ENCODE results near the gene TMEM135.

TMEM135 gene

DNA sequence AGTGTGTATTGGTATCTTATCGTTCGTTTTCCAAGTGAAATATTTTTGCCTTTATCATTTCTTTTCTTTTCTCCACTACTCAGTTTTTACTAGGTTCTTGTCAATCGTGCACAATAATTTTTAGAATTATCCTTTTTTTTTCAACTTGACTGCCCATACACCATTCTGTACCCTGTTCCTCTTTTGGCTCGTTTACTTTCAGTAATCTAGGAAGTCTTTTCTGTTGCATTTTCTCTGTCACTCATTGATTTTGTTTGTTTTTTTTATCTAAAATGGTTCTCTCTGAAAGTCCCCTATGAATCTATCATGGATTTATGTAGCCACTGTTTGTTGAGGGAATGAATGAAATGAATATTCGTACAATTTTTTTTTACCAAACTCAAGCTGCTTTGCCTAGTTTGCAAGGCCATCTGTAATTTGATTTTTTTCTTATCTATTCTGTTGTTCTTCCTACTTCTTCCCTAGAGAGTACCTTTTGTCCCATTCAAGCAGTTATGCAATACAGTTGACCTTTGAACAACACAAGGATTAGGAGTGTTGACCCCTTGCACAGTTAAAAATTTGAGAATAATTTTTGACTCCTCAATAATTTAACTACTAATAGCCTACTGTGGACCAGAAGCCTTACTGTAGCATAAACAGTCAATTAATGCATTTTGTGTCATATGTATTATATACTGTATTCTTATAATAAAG, 166.3 kb downstream of the TMEM135 start:
- DNase-seq, result no peak

DNA sequence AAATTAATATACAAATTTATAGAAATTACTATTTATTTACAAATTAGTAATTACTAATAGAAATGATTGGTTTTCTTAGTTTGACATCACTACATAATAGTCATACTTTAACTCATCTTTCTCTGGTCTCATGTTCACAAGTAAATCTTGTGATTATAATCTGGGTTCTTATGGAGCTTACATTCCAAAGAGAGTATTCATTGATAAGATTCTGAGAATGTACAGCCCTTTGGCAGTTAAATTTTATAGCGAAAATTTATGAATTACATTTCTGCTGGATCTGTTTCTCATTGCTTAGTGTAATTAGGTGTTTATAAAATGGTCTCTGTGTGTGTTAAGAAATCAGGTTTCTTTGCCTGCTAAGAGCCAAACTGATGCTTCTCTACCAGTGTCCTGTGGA, 175.2 kb downstream of the TMEM135 start:
- DNase-seq, result no peak

DNA sequence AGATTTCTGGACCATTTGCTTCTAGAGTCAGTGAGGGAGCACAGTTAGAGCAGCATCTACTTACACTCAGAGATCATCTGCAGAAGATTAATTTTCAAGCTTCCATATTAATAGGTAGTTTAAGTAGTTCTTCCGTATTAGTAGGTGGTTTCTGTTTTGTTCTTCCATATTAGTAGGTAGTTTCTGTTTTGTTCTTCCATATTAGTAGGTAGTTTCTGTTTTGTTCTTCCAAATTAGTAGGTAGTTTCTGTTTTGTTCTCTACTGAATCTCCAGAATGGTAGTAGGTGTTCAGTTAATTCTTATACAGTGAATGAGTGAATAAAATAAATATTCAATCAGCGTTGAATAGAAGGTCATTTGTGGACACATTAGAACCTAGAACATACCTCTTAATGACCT, 175.7 kb downstream of the TMEM135 start:
- peak; percentile 2 for DNase-seq

DNA sequence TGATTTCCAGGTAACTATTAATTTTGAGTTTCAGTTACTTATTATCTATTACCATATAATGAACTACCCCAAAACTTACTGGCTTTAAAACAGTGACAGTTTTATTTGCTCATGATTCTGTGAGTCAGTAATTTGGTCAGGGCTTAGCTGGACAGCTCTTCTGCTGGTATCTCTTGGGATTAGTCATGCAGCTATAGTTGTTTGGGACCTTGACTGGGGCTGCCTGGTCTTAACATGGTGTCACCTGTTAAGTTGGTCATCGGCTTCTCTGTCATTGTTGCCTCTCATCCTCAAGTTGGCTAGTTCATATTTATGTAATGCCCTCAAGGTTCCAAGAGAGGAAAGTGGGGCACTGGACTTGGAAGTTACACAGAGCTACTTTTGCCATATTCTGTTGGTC, 177.5 kb downstream of the TMEM135 start:
- no peak for DNase-seq

GRCh38 chr11:87219266-87219665, 181.5 kb downstream of the TMEM135 start:
- peak; percentile 10 for DNase-seq

DNA sequence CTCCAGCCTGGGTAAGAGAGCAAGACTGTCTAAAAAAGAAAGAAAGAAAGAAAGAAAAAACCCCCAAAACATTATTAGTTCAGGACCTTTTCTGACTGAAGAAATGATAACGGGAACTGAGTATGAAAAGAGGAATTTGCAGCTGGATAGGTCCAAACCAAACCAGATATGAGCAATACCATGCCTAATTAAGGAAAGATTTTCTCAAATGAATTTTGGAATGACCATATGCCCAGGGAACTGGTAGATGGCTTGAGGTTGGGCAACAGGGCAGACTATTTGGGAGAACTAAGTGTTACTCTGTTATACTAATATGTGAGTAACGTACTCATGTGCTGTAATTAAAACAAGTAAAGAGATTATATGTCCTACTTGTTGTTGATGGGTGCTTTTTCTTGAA, 186.1 kb downstream of the TMEM135 start:
- DNase-seq, result no peak

- DNase-seq, result no peak
Measured at GRCh38 chr11:87224486-87224885, 186.8 kb downstream of the TMEM135 start.

DNA sequence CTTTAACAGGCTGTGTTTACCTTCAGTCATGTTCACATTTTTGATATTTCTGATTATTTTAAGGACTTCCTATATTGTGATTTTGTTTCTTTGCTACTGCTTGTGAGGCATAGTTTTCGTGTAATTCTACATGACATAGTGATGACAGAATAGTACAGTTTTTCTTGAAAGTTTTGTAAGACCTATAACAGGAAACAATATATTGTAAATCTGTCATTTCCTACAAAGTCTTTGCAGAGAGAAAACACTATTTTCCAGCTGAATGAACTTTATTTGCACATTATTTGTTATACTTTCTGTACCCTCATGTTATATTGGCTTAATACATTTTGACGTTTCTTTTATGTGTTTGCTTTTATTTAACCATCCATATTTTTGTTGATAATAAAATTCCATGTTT, 191.1 kb downstream of the TMEM135 start:
- no peak for DNase-seq

- DNase-seq, result no peak
Measured at GRCh38 chr11:87230995-87231394, 193.3 kb downstream of the TMEM135 start.

DNA sequence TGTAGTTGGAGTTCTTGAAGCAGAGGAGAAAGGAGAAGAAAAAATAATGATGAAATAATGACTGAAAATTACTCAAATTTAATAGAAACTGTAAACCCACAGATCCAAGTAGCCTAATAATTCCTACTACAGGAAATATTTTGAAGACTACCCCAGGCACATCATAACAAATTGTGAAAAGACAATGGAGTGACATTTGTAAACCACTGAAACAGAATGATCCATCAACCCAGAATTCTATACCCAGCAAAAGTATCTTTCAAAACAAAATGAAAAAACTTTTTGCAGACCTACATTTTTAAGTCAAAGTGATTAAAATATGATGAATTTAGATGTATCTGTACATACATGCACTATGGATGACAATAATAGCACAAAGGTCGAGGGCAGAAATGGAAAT, 194.6 kb downstream of the TMEM135 start:
- no peak for DNase-seq

DNA sequence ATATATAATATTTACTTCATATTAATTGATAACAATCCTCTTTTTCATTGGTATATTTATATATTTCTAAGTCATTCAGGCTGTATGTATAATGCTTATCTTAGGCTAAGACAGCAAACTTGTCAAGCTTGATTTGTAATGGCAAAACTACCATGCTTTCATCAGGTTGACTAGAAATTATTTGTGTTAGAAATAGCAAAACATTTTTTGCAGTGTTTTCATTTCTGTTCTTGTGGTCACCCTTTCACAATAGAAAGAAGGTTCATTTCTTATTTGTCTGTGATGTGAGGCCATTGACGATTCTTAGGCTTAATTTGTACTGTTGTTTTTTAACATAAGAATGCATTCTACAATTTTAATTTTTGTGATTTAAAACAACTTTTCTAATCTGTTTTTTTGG, 197.6 kb downstream of the TMEM135 start:
- DNase-seq, result no peak

DNA sequence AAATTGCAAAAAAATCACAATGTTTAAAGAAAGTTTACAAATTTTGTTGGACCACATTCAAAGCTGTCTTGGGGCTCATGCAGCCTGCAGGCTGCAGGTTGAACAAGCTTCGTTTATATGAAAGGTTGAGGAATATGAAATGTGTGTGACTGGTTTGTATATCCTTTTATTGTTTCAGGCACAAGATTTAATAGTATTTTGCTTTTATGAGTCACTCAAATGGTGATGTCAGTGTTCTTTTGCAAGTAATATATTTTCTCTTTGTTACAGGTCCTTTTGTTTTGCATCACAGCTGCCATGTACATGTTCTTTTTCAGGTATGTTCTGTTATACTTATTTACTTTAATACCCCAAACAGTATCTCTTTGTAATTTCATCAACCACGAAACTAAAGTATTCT, 198.6 kb downstream of the TMEM135 start:
- no peak for DNase-seq

DNA sequence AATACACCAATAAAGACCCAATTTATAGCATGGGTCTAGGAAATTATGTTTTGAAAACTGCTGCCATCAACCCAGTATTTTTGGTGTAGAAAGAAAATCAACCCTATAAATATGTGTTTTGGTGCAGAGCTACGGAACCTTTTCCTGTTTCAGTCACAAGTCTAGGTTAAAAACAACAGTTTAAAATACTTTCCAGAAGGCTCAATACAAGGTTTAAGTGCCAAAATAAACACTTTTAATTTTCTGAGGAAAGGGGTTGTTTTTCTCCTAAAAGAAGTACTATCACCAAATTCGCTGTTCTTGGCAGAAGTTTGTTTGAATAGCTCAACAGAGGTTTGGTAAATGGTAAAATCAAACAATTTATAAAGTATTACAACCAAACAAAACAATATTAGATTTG, 201.3 kb downstream of the TMEM135 start:
- no peak for DNase-seq

DNA sequence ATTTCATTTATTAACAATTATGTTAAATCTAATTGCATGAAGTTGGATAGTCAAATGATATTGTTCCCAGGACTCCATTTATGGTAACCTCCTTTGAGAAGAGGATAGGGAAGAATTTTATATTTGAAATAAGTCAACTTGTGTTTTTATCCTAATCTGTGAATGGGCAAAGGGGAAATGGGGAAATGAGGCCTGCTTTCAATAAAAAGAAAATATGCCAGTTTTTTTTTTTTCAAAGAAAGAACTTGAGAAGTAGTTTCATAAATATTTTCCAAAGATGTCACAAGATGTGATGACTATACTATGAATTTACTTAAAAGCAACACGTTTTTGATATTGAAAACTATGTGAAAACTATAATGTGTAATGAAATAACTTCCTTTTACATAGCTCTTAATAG, 201.8 kb downstream of the TMEM135 start:
- DNase-seq, result no peak

DNA sequence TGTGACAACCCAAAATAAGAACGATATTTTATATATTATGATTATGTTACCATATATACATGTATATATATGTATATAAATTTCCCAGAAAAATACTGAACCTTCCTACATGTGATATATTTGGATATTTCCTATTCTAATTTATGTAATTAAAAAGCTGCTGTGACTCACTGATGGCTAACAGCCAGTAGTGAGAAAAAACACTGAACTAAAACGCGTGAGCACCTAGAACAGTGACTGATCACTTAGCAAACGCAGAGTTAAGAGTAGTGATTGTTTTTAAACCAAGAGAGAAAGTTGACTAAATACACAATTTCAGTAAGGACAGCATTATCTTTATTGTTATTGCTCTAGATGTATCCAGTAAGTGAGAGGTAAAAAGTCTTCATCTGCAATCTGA, 213.8 kb downstream of the TMEM135 start:
- no peak for DNase-seq

DNA sequence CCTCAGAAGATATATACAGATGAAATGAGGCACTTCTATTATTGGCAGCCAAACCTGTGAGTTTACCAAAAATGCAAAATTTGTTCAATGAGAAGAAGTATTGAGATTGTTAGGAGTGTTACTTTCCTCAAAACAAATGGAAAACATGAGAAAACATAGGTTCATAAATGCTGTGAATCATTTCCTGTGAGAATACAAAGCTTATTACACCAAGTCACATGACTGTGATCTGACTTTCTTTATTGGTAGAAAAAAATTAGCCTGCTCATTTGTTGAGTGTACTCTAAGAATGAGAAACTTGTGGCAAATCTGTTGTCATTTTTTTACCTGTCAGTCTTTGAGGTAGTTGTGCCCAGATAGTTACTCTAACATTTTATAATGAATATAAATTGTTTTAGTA, 215.1 kb downstream of the TMEM135 start:
- DNase-seq, result no peak

DNA sequence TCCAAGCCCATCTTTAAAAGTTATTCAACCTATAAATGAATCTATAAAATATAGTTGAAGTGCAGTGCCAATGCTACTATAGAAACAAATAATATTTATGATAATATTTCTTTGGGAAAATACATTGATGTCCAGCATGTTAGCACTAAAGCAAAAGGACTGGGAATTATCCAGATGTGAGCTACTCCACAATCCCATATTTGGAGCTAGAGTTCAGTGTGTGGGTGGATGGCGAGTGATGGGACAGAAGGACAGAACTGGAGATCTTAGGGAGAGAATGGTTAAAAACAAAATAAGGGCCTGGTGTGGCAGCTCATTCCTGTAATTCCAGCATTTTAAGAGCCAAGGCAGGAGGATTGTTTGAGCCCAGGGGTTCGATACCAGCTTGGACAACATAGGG, 216.8 kb downstream of the TMEM135 start:
- DNase-seq, result no peak

DNA sequence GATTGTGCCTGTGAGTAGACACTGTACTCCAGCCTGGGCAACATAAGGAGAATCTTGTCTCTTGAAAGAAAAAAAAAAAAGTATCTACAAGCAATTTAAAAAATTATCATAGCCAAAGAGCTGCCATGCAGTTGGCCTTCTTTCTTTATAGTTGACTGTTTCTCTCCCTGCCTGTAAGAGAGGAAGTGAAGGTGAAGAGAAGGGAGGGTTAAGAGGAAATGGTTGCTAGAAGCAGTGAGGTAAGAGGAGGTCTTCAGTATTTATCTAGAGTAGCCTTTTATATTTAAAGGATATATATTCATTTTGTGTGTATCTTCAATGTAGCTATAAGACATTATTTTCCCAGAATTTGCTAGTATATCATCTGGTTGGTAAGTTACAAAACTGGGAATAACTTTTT, 217.9 kb downstream of the TMEM135 start:
- DNase-seq, result no peak

DNA sequence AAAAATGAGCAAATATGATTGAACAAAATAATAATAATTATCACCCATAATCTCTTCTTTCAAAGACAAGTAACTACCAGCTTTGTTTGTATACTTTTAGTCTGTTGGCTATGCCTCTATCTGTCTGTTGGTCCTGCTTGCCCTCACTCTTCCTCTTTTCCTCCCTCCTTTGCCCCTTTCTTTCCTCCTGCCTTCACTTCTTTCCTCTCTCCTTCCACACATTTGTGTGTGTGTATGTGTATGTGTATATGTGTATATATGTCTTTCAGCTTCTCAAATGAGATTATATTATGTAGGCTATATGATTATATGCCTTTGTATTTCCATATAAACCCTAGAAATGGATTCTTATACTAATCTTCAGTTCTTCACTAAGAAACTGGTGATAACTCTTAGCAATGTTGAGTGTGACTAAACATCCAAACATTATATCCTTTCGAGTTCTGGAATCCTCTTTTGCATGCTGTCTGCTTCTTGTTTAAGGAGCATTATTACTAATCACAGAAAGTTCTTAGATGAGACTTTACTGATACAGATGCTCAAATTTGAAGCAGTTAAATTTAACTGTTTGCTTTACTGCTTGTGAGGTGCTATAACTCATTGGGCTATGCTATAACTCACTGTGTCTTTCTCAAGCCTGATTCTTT, 219.1 kb downstream of the TMEM135 start:
- no peak for DNase-seq

DNA sequence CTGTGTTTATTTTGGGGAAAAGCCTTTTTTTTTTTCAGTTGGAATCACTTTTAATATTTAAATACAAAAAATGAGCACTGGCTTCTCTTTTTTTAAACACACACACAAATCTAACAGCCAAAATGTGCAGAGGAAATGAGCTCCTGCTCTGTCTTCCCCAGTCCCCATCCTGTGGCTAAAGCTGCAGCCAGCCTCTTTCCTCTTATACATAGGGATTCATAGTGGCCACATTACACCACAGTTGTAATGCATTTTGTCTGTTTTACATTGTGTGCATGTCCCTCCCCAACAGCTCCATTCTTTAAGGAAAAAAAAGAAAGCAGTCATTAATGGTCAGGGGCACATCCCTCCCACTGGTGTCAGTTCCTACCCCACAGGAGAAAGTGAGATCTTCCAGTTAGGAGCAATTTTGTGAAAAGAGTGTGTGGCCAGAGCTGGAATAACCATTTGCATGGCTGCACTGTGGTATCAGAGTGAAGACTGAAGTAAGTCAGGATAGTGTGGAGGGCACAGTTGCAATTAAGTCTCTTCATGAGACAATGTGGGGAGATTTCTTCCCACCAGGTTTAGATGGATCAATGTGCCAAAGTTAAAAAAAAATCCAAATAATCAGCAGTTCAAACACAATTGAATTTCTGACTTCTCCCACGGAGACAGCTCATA, 220.6 kb downstream of the TMEM135 start:
- DNase-seq, result no peak

DNA sequence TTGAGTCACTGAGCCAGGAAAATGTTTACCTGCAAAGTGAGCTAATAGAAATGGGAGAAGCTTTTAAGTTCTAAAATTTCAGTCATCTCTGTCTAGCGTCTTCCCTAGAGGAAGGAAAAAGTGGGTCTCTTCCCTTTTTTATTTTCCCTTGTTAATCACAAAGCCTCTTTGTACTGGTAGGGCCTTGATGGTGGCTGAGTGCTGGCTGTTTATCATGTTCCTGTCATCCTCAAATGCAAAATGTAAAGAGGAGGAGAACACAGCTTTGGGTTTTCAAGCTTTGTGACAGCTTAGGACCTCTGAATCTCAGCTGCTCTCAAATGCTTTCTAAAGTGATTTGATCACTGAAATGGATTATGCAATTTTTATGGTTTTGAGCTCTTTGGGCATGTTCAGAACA, 222.0 kb downstream of the TMEM135 start:
- no peak for DNase-seq

GRCh38 chr11:87260811-87261210, 223.1 kb downstream of the TMEM135 start:
- no peak for DNase-seq

GRCh38 chr11:87263264-87263838, 225.6 kb downstream of the TMEM135 start:
- DNase-seq, result no peak

DNA sequence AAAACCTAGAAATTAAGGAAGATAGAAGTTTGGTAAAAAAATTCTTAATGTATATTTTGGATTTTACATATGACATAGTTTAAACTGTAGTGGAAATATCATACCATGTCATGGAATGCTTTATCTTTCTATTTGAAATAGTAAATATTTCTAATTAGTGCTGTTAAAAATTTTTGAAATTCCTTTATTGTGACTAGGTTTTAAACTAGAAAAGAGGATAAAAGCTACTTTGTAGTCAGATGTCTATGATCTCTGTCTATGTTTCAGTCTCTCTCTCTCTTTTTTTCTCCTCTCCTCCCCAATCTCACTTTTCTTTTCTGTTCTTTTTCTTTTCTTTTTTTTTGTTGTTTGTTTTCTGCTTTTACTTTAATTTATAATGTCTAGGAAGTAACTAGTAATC, 226.2 kb downstream of the TMEM135 start:
- no peak for DNase-seq
